Calu3 (cell line): ENCODE data around the gene ACSL6. TPM values are rescaled to one million over a fixed set of nuclear protein-coding genes. Genes with fewer than 3 reads are reported as not detected.
A peak's percentile ranks its signal among the peaks of the same experiment; 100 is the strongest.

Experiments
- BruUV-seq: library from RNA; stranded (reverse); fragments of 400-500 nt; replicated peaks from 2 replicates; lab custom pipeline; 2021; lab: Mats Ljungman, UMichigan
- CTCF ChIA-PET: fragments of 300-600 bp; sonication (Branson Sonifier 250); formaldehyde crosslinking; loops from one replicate; lab custom pipeline; 2022; ENCODE audit warnings: antibody characterized with exemption; lab: Charles Lee
- DNase-seq: peaks from one replicate; pipeline ENCODE4 v3.0.0; 2022
- H3K27ac Mint-ChIP-seq: one replicate; pipeline ENCODE4 v1.8.0; 2022; ENCODE audit warnings: mixed read lengths; ENCODE audit not compliant: unreplicated experiment
- H3K27me3 Mint-ChIP-seq: one replicate; pipeline ENCODE4 v1.8.0; 2022; ENCODE audit warnings: mixed read lengths; ENCODE audit not compliant: unreplicated experiment
- H3K36me3 Mint-ChIP-seq: one replicate; pipeline ENCODE4 v1.8.0; 2022; ENCODE audit warnings: mild to moderate bottlenecking, moderate library complexity, mixed read lengths; ENCODE audit not compliant: insufficient read depth, unreplicated experiment
- H3K4me1 Mint-ChIP-seq: one replicate; pipeline ENCODE4 v1.8.0; 2022; ENCODE audit warnings: mild to moderate bottlenecking, low read depth, mixed read lengths; ENCODE audit not compliant: unreplicated experiment
- H3K4me3 Mint-ChIP-seq: one replicate; pipeline ENCODE4 v1.8.0; 2022; ENCODE audit warnings: mild to moderate bottlenecking, low read depth, moderate library complexity, mixed read lengths; ENCODE audit not compliant: unreplicated experiment
- H3K9me3 Mint-ChIP-seq: one replicate; pipeline ENCODE4 v1.8.0; 2022; ENCODE audit warnings: low read depth, mixed read lengths; ENCODE audit not compliant: unreplicated experiment
- intact Hi-C: fragments of 100-400 bp; cut with micrococcal nuclease; formaldehyde crosslinking; loops from one replicate; pipeline ENCODE4 v1.10.0; 2022; ENCODE audit not compliant: unreplicated experiment
- total RNA-seq: library from RNA; stranded (reverse); gene quantifications from 2 replicates; pipeline ENCODE4 v1.2.3, GENCODE V29; 2022
- TF ChIP-seq, protein P1 (sequence below): fragments of 200-600 bp; IDR thresholded peaks from one replicate; pipeline ENCODE4 v1.8.0; 2022; ENCODE audit warnings: antibody characterized with exemption; ENCODE audit not compliant: unreplicated experiment

Gene ACSL6
- total RNA-seq, 1 experiment from 2014 or later: 0.24 TPM

DNA sequence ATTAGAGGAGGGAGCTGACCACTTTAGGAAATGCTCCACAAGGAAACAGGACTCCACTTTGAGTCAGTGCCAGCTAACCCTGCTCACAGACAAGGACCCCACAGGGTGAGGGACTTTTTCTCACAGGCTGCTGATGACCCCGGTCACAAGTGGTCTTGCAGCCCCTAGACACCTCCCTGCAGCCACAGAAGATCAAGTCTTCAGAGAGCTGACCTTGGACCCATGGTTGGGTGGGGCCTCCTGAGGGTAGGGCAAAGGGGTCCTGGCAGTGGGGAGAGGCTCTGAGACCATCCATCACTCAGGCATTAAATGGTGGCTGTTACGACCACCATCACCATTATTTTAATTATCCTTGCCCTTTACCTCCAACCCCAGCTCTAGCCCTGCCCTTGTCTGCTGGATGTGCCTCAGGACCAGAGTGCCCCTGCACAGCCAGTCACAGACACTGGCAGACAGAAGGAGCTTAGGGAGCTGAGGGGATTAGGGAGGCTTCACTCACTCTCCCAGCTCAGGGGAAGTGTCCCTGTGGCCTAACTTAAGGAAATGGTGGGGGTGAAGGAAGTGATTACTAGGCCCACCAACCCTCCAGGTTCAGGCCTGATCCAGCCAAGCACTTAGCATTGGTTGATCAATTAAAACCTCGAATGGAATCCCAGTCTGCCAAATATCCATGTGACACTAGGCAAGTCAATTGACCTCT lies 1.6 kb downstream of the ACSL6 start:
- no peak overlapping the region for H3K4me3 Mint-ChIP-seq
- no peak for DNase-seq
- CTCF ChIA-PET: interaction anchor here (0.6 kb wide), 1 partner anchor 529 kb away, joined by 3 read pairs; no protein-coding TSS in a partner anchor
- TF ChIP-seq, protein P1, sequence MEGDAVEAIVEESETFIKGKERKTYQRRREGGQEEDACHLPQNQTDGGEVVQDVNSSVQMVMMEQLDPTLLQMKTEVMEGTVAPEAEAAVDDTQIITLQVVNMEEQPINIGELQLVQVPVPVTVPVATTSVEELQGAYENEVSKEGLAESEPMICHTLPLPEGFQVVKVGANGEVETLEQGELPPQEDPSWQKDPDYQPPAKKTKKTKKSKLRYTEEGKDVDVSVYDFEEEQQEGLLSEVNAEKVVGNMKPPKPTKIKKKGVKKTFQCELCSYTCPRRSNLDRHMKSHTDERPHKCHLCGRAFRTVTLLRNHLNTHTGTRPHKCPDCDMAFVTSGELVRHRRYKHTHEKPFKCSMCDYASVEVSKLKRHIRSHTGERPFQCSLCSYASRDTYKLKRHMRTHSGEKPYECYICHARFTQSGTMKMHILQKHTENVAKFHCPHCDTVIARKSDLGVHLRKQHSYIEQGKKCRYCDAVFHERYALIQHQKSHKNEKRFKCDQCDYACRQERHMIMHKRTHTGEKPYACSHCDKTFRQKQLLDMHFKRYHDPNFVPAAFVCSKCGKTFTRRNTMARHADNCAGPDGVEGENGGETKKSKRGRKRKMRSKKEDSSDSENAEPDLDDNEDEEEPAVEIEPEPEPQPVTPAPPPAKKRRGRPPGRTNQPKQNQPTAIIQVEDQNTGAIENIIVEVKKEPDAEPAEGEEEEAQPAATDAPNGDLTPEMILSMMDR: no peak
- H3K27me3 Mint-ChIP-seq: peaks cover 48% of the 10 kb centered on the region
- no peak overlapping the region for H3K27ac Mint-ChIP-seq
- intact Hi-C loops: loop anchor here (5.0 to 10.0 kb wide), 2 partner anchors 213 to 1255 kb away; partner anchors contain the start of gene FNIP1
- no peaks in the 10 kb centered on the region for H3K4me1 Mint-ChIP-seq
- H3K9me3 Mint-ChIP-seq: no peaks in the 10 kb centered on the region
- no TSS peak for BruUV-seq
- peaks cover 11% of the 10 kb centered on the region for H3K36me3 Mint-ChIP-seq

DNA sequence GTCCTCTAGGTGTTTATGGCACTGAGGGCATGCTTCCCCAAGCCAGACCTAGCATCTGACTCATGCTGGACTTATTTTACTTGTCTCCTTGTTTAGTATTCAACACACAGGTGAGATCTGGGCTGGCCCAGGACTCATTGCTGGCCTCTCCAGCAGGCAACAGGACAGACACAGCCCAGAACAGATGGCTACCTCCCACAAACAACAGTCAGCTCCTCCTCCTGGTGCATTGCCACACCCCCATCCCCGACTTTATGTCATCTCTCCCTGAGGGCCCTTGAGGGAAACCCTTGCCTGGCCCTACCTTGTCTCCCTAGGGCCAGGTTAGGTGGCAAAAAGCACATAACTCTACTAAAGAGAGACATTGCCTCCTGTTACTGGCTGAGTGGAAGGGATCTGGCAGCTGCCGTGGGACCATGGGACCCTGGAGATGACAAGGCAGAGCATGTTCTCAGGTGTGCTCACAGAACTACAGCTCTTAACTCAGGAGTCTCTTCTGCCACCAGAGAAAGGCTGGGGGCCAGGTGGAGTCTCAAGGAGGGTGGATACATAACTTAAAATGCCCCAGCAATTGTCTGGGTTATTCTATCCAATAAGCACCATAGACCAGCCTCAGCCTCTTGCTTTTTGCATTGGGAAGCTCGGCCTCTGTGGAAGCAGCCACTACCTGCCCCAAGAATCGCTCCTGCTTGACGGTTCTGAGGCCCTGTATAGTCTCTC lies 2.3 kb downstream of the ACSL6 start:
- Mint-ChIP-seq H3K36me3 (peaks cover 11% of the 10 kb centered on the region), H3K27me3 (peaks cover 40% of the 10 kb centered on the region), H3K27ac (no peak overlapping the region), H3K4me1 (no peaks in the 10 kb centered on the region), H3K9me3 (no peaks in the 10 kb centered on the region), H3K4me3 (no peak overlapping the region)
- no peak for DNase-seq
- TF ChIP-seq, protein P1: no peak
- intact Hi-C loops: loop anchor here (5.0 kb wide), 1 partner anchor 212 kb away; the partner anchor contains the start of gene FNIP1
- BruUV-seq: no TSS peak
- CTCF ChIA-PET: interaction anchor here (0.6 to 3.9 kb wide), 2 partner anchors 13 to 530 kb away, joined by 3 to 10 read pairs; no protein-coding TSS in a partner anchor

DNA sequence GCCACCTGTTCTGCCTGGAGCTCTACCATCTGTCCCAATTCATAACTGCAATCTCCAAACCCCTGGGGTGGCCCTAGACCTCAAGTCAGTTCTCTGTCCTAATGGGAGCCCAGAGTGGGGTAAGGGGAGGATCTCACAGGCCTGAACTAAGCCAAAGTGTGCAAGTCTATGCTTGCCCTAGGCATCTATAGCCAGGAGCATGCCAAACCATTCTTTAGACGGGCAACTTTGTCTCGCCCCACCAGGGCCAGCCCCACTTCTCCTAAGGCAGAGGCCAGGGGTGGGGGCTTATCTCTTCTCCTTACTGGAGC lies 3.3 kb downstream of the ACSL6 start:
- BruUV-seq: no TSS peak
- H3K36me3 Mint-ChIP-seq: peaks cover 11% of the 10 kb centered on the region
- intact Hi-C loops: loop anchor here (5.0 kb wide), 1 partner anchor 211 kb away; the partner anchor contains the start of gene FNIP1
- H3K9me3 Mint-ChIP-seq: no peaks in the 10 kb centered on the region
- DNase-seq: no peak
- TF ChIP-seq, protein P1: no peak
- no peak overlapping the region for H3K27ac Mint-ChIP-seq
- no peak overlapping the region for H3K4me3 Mint-ChIP-seq
- peaks cover 30% of the 10 kb centered on the region for H3K27me3 Mint-ChIP-seq
- H3K4me1 Mint-ChIP-seq: no peaks in the 10 kb centered on the region
- CTCF ChIA-PET: interaction anchor here (0.6 to 3.9 kb wide), 14 partner anchors 9 to 585 kb away, joined by 3 to 23 read pairs (median 4); partner anchors contain the start of gene FNIP1

DNA sequence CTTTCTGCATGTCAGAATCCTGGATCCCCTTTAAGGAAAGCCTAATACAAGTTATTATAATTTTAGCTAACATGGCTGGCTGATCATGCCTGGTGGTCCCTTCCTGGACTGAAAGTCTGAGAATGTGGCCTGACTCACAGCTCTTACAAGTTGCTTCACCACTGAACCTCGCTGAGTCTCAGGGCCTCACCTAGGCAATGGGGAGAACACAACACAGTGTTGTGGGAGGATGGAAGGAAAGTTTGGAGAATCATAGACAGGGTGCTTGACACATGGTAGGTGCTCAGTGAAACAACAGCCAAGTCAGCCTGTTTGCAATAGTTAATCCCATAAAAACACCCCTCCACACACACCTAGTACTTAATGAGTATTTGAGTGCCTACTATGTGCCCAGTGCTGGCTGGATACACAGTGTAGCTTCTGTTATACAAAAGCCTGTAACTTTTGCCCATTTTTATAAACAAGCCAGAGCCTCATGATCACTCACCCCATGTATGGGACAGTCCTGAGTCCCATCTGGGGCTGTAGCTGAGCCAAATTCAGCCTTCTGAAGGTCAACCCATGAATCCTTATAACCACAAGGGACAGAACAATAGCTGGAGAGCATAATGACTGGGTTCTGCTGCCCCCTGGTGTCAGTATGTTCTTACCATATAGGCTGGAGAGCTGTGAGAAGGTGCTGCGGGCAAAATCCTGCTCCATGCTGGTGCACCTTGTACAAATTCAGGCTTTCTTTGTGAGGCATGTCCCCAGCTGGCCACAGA lies 3.9 kb downstream of the ACSL6 start:
- BruUV-seq: no TSS peak
- TF ChIP-seq, protein P1: peak; percentile 81
- peaks cover 4% of the 10 kb centered on the region for H3K4me1 Mint-ChIP-seq
- H3K4me3 Mint-ChIP-seq: no peak overlapping the region
- H3K27ac Mint-ChIP-seq: no peak overlapping the region
- CTCF ChIA-PET: interaction anchor here (0.6 to 3.9 kb wide), 15 partner anchors 8 to 584 kb away, joined by 3 to 23 read pairs (median 4); partner anchors contain the start of gene FNIP1
- H3K36me3 Mint-ChIP-seq: peaks cover 11% of the 10 kb centered on the region
- H3K9me3 Mint-ChIP-seq: no peaks in the 10 kb centered on the region
- H3K27me3 Mint-ChIP-seq: peaks cover 29% of the 10 kb centered on the region
- intact Hi-C loops: loop anchor here (1.0 to 5.0 kb wide), 4 partner anchors 196 to 584 kb away; partner anchors contain the start of gene FNIP1
- peak; percentile 91 for DNase-seq
